Activated gamma-delta T cell treated with Interleukin-2 at 50 U/mL for 16 hours (primary cell): ENCODE results near the gene ZNF407.

Source experiments
- DNase-seq: peaks from one replicate; pipeline ENCODE4 v3.0.0-alpha.2; 2020

The ZNF407 gene

DNA sequence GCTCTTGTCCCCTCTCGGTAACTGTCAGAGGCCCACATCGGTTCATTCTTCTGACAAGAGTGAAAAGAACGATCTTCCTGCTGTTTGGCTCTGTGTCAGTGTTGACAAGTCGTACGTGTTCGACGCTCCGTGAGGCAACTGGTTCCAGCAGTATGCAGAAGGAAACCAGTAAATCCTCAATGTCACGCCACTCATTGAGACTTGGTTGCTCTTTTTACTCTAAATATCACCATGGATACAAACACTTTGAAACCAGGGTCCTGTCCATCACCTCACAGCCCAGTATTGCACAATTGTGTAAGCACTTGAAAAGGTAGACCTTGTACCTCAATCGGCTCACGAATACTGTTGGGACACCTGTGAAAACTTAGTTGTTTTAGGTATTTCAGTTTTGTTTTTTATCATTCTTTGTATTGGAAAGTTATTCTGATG lies 136.4 kb downstream of the ZNF407 start:
- DNase-seq: no peak

DNA sequence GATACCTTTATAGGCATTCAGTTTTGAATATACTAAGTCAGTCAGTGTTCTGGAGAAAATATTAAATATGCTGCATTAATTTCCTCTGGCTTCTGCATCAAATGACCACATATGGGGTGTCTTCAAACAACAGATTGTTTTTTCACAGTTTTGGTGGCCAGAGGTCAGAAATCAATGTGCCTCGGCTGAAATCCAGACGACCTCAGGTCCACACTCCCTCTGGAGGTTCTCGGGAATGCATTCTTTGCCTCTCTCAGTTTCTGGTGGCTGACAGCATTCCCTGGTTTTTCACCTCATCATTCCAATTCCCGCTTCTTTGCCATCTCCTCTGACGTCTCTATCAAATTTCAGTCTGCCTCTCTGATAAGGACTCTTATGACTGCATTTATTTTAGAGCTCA lies 142.3 kb downstream of the ZNF407 start:
- no peak for DNase-seq

DNA sequence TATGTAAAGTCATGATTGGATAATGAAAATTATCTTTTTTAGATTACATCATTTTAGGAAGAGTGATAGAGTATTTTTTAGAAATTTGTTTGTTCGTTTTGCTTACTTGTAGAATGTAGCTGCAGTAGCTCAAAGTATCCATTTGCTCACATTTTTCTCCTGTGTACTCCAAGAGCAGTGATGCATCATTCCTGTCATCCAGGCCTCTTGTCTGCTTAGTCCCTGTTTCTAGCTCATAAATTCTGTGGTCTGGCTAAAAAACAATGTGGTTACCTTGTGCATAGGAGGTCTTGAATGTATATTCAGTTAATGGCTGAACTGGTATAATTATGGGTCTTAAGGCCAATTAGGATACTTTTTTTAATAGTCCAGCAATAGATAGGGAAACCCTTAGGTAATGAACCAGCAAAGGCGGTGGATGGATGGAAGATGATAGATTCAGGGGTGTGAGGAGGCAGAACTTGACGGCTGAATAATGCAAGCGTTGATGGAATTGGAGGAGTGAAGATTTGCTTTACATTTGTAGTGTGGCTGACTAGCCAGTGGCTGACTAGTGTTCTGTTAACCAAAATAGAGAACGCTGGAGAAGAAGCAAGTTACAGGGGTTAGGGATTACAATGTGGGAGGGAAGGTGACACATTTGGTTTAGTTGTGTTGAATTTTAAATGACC lies 145.0 kb downstream of the ZNF407 start:
- DNase-seq: no peak

DNA sequence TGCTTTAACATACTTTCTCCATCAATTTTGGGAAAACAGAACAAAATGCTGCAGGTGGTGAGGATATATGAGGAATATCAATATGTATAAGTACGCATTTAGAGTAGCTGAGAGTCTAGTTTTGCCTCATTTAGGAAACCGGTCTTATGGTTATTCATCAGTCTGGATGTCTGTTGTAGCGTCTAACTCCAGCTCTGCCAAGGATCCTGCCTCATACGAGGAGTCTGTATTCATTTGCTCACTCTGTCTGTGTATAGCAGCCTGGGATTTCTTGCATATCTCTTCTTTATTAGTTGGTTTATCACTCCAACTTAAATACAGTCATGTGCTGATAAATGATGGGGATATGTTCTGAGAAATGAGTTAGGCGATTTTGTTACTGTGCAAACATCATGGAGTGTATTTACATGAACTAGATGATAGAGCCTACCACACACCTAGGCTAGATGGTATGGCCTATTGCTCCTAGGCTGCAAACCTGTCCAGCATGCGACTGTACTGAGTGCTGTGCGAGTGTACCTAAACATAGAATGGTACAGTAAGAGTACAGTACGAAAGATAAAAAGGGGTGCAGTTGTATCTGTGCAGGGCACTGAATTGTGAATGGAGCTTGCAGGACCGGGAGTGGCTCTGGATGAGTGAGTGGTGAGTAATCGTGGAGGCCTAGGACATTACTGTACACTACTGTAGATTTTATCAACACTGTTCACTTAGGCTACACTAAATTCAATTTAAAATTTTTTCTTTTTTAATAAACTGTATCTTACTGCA lies 148.1 kb downstream of the ZNF407 start:
- no peak for DNase-seq

DNA sequence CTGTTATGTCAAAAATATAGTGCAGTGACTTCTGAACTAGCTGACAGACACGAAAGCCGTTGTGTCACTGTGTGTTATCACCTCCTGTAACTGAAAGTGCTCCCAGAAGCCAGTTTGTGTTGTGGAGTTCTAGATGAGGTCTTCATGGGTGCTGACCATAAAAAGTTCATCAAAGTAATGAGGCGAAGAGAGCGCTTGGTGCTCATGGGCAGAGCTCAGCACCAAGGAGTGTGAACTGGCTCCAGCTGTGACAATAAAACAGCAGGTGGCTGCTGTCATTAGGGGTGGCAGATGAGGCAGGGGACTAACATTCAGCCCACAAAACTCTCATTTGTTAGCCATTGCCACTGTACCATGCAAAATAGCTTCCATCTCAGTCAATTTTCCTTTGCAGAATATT lies 151.1 kb downstream of the ZNF407 start:
- no peak for DNase-seq

DNA sequence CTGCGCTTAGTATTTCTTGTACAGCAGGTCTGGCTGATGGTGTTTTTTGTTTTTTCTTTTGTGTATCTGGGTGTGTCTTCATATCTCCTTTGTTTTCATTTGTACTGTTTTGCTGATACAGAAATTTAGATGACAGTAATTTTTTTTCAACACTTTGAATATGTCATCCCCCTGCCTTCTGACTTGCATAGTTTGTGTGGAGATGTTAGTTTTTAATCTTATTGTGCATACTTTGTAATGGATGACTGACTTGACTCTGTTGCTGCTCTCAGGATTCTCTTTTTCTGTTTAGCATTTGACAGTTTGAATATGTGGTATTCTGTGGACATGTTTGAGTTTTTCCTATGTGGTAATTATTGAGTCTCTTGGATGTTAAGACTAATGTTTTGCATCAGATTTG lies 161.3 kb downstream of the ZNF407 start:
- DNase-seq: no peak

DNA sequence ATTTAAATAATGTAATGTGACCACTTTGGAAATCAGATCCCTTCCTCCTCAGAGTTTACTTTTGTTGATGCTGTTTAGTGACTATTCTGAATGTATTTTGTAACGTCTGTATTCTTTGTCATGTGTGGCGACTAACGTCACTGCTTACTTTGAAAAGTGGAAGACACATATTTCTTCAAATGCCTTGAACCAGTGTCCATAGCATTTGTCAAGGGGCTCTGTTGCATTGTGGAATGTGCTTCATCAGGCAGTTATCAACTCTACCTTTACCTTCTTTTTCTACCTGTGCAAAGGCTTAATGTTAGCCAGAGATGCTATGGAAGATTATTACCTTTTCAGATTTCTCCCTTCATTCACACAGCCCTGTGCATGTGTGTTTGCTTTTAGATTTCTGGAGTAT lies 162.4 kb downstream of the ZNF407 start:
- DNase-seq: no peak

DNA sequence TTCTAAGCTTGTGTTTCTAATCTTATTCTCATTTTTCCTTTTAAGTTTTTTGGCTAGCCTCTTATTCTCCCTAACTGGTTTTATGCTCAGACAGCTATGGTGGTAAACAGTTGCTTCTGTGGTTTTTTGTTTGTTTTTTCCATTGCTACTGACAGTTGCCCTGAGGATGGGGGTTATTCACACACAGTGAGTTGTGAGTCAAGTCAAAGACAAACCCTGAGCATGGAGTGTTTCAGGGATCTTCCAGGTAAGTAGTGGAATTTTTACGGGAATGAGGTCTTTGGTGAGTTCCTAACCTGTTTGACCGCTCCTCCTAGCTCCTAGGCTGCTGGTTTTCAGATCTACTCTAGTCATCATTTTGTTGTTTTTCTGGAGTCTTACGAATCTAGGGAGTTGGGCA lies 162.8 kb downstream of the ZNF407 start:
- DNase-seq: no peak

DNA sequence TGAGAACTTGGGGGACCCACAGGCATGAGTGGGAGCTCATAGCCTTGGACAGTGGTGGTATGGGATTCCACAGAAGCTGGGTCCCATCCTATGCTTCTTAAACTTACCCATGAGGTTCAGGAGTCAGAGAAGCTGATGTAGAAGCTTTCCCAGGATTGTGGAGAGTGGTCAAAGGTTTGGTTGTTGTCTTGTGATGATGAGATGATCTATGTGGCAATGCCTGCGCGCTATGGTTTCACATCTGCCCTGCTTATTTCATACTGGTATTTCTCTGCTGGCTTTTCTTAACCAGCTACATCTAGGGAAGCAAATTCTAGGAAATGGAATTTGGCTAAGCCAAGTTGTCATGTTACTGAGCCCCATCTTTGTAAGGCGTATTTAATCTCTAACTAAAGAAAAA lies 168.6 kb downstream of the ZNF407 start:
- DNase-seq: no peak

DNA sequence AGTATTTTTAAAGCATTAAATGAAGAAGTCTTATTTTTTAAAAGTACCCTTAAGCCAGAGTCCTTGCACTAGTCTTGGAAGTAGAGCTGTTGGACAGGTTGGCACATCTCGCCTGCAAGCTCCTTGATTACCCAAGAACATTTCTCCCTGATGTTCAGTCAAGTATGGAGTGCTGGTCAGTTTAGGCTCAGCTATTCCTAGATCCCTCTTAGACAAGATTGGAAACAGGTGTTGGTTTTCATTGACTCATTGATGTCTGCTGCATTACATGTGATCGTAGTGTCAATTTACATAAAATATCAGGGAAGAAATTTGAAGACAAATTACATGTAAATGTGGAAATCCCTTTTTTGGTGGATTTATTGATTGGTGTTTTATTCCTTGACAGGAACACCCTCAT lies 170.4 kb downstream of the ZNF407 start:
- DNase-seq: no peak

DNA sequence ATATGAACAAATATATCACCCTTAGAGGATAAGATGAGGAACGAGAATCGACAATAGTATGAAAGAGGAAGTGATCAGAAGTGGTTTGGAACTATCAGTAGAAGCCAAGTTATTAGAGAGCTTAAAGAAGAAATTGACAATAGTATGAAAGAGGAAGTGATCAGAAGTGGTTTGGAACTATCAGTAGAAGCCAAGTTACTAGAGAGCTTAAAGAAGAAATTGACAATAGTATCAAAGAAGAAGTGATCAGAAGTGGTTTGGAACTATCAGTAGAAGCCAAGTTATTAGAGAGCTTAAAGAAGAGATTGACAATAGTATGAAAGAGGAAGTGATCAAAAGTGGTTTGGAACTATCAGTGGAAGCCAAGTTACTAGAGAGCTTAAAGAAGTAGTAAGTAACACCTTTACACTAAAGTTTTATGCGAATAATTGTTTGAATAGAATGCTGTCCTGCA lies 175.5 kb downstream of the ZNF407 start:
- DNase-seq: no peak

DNA sequence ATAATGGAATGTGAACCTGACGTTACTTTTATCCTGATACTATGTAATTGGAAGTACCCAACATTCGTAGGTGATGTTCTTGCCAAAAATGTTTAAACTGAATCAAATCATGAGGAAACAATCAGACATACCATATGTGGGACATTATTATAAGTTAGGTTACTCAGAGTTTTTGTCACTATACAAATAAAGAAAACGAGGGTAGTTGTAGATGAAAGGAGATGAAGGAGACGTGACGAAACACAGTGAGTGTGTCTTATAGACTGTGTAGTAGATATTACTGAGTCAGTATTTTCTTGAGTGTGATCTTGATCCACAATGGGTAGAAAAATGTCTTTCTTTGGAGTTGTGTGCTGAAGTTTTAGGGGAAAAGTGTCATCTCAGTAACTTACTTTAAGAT lies 176.8 kb downstream of the ZNF407 start:
- DNase-seq: no peak

DNA sequence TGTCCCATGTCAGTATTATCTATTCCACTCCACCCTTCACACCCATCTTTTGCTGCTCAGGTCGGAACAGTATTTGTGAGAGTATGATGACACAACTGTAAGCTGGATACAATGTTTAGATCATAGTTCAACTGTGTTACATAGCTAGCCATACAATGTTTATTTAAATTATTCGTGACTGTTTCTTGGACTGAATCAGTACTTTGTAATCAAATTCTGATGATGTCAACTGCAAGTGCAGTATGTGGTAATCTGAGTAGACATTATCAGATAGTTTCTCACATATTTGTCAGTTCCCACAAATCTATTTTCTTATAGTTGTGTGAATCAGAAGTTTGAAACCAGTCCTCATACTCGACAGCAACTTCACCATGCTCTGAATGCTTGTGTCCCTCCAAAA lies 177.6 kb downstream of the ZNF407 start:
- no peak for DNase-seq

DNA sequence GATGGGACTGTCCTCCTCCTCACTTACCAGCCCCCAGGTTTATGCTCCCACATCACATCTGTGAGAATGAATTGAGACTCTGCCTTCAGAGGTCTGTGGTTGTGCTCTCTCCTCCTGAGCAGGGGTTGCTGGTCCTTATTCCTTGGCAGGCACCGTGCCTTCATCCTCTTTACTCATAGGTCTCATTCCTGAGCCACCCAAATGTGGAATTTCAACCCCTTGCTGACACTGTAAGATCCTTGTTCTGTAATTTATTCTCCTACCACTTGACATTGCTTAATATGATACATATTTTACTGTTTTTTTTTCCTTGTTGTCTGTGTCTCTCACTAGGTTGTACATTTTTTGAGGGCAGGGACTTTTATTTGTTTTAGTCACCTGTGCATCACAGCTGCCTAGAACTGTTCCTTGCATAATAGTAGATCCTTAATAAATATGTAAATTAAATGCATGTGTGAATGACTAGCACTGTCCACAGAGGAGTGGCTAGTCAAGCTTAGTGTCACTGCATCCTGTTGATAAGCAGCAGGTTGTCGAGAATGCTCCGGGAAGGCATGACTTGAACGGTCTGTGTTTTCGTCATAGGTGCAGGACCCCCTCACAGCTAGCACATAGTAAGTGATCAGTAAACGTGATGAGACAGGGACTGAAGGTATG lies 180.6 kb downstream of the ZNF407 start:
- no peak for DNase-seq

DNA sequence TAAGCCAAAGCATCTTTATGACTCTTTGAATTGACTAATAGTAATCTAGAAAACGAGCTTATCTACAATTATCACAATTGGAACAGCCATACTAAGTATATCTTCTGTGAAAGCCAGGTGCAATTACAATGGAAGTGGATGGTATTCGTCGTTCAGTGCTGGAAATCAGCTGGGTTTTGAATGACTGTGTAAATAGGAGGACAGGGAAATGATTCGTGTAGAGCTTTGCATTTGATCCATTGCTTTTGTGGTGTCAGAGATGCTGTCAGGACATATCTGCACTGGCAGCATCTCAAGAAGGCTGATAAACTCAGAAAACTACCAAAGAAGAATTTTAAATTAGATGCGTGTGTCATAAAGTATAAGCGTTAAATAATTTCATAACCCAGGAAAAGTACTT lies 187.1 kb downstream of the ZNF407 start:
- DNase-seq: no peak

DNA sequence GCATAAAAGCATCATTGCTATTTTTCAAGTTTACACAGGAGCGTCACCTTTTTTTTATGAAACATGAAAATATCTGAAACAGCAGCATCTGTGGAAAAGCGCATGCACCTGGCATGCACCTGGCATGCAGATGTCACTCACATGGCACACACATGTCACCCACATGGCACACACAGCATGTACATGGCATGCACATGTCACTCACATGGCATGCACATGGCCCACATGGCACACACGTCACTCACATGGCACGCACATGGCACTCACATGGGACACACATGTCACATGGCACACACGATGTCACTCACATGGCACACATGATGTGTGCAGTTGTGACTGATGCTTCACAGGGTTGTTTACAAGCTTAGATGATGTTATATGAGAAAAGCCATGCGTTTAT lies 188.0 kb downstream of the ZNF407 start:
- no peak for DNase-seq

DNA sequence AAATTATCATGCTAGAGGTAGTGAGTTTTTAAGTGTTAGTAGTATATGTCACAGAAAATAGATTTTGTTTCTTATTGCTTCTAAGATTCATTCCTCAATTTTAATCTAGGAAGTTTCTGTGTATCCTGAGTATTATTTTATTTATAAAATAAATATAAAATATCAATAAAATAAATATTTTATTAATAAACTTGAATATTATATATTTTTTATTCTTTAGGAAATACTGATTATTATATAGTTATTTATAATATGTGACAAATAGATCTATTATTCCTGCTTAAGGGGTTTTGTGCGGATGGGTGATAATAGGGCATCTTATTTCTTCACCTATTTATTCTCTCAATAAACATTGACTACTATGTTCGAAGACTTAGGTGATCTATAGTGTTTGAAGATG lies 191.0 kb downstream of the ZNF407 start:
- no peak for DNase-seq

DNA sequence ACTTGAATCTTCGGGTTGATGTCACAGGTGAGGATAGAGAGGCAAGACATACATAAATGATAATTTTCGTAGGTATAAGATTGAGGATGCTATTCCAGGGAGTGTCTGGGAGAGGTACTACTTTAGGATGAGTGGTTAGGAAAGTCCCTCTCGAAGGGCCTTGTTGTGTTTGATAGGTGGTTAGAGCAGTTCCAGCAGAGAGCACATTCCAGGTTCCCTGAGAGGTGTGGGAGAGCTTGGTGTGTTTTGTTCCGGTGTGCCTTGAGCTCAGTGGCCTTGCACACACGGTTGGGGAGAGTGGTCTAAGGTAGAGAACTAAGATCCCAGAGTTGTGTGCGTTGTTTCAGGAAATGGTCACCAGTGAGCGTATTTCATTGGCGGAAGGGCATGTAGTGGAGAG lies 191.4 kb downstream of the ZNF407 start:
- DNase-seq: no peak

DNA sequence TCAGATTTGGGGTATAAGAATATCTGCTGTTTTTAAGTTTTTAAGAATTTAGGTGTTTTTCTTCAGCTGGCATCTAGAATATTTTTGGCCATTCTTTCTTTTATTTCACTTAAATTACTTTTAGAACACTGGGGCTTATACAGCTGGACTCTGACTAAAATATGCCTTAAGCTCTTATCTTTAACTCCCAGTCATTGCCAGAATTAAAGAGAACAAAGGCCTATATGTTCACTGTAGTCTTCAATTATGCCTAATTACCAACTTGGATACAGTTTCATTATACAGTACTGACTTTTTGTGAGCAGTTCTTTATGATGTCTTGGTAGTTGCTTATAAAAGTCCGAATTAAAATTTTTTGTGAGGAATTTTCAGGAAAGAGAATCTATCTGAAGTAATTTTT lies 192.8 kb downstream of the ZNF407 start:
- no peak for DNase-seq

DNA sequence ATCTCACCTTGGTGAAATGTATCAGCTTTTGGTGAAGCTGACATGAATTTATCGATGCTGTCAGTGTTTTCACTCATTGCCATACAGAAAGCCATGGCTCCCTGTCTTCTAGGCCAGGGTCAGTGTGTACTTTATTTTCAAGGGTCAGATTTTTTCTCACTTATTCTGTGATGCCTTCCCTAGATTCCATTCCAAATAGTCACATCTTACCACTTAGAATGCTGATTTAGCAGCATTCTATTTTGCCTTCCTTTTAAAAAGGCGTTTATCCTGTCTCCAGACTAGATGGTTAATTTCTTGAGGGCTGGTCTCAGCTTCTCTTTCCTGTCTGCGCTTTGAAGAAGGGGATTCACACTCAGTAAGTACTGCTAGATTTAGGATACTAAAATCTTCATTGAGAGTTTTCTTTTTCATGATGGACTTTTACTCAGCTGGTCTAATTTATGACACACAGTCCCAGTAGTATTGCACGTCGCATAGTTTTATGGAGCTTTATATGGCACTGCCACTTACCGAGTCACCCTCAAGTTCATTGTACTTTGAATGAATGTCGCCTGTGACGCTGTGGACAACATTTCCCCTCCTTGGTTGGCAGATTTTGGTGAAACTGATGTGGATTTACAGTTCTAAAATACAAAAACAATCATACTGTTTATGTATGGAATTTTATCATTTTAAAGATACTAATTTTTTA lies 194.0 kb downstream of the ZNF407 start:
- DNase-seq: no peak

DNA sequence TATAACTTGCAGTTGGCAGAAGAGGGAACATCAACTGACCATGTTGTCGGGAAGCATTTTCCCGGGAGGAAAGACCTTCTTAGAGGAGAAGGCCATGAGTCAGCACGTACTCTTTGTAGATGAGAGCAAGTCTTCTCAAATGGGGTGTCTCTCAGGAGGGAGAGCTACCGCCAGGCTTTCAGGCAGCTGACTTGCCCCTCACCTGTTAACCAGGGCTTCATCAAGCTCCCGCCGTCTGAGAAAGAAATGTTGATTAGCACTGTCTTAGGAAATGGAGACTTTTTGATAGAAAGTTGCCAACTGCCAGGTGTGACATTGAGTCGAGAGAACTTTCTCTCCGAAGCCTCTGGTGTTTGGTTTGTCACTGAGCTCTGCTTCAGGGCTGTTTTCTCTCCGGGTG lies 196.1 kb downstream of the ZNF407 start:
- no peak for DNase-seq

DNA sequence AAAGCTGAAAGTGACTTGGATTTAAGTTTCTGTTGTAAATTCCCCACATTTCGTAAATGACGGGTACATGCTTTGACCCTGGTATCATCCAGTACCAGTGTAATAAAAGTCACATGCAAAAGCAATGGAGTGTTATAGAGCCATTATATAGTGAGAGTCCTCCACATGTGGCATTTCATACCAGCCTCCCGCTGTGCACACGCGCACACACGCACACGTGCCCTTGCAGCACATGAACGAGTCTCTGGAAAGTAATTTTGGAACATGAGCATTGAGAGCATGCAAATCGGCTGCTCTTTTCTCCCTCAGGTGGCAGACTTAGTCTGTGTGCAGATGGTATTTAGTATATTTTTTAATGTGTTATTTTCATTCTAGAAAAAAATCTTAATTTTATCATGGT lies 198.1 kb downstream of the ZNF407 start:
- no peak for DNase-seq

DNA sequence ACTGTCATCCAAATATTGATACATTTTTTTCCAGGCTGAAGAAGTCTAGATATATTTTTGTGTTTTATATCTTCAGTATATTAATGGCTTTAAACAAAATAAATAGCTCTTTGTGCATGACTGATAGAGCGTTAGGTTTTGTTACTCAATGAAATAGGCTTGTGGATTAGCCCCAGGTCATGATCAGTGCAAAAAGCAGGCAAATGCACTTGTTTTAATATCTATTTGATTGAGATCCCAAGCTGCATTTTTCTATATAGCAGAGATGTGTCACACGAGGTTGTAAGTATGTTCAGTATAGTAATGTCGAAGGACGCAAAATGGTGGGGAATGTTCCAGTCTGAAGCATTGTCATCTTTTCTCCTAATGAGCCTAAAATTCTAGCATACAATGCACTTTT lies 198.5 kb downstream of the ZNF407 start:
- no peak for DNase-seq
